BE2C (cell line): ENCODE data around the gene HIP1.
A peak's percentile ranks its signal among the peaks of the same experiment; 100 is the strongest.

Source experiments
- DNase-seq: peaks from one replicate; pipeline ENCODE4 v3.0.0-alpha.2; 2020
- H3K27me3 ChIP-seq: fragments of 250-450 bp; sonication (Bioruptor Pico); 2 replicates; pipeline ENCODE4 v1.5.1; 2020; ENCODE audit warnings: mild to moderate bottlenecking
- H3K36me3 ChIP-seq: fragments of 250-450 bp; sonication (Bioruptor Pico); 2 replicates; pipeline ENCODE4 v1.5.1; 2020; ENCODE audit warnings: mild to moderate bottlenecking
- H3K4me1 ChIP-seq: fragments of 250-450 bp; sonication (Bioruptor Pico); 2 replicates; pipeline ENCODE4 v1.5.1; 2020
- H3K4me3 ChIP-seq: 2 replicates; pipeline ENCODE4 v1.5.1; 2011; ENCODE audit warnings: low read depth, low read length
- H3K9me3 ChIP-seq: fragments of 250-450 bp; sonication (Bioruptor Pico); 2 replicates; pipeline ENCODE4 v1.5.1; 2020
- CTCF ChIP-seq: IDR thresholded peaks from 2 replicates; pipeline ENCODE4 v1.5.1; 2012; ENCODE audit warnings: mild to moderate bottlenecking, low read depth, low read length

Gene HIP1

DNA sequence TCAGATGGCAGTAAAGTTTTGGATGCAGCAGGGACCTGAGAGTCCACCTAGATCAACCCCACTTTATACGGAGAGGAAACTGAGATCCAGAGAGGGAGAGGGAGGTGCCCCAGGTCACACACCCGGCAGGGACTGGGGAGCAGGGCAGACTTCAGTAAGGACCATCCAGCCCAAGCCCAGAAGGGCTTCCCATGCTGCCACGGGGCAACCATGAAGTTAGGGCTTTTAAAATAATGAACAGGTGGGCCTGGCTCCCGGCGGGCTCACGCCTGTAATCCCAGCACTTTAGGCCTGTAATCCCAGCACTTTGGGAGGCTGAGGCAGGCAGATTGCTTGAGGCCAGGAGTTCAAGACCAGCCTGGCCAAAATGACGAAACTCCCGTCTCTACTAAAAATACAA lies 98.5 kb downstream of the HIP1 start:
- no peak for TF ChIP-seq CTCF
- H3K27me3 ChIP-seq: no peaks in the 10 kb centered on the region
- no peaks in the 10 kb centered on the region for H3K36me3 ChIP-seq
- no peak for DNase-seq
- H3K4me1 ChIP-seq: 0 out of 2 replicates have a peak, but pooled peaks cover under 1% of the 10 kb centered on the region
- no peaks in the 10 kb centered on the region; the same call in 1 of the 2 replicates for H3K9me3 ChIP-seq
- no peak overlapping the region for H3K4me3 ChIP-seq

DNA sequence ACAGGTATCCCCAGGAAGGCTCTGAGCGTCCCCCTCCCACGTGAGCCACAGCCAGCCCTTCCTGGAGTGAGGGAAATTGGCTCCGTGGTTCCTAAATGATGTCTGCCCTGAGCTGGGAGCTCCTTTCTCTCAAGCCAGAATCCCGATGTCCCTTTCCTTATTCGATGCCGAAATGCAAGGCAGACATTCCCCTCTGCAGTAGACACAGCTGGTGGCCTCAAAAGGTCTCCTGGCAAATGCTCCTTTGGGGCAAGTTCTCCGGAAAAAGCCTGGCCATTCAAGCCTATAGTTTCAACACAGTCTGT lies 98.9 kb downstream of the HIP1 start:
- no peaks in the 10 kb centered on the region for H3K36me3 ChIP-seq
- DNase-seq: no peak

GRCh38 chr7:75639071-75639885 lies 99.5 kb downstream of the HIP1 start:
- no peak for TF ChIP-seq CTCF
- H3K4me1 ChIP-seq: 0 out of 2 replicates have a peak, but pooled peaks cover 4% of the 10 kb centered on the region

More for the DNA sequence above, 98.9 kb downstream of the HIP1 start:
- no peak for TF ChIP-seq CTCF
- peak overlapping the region; percentile 62 for H3K4me3 ChIP-seq
- 0 out of 2 replicates have a peak, but pooled peaks cover 4% of the 10 kb centered on the region for H3K4me1 ChIP-seq
- no peaks in the 10 kb centered on the region; the same call in 1 of the 2 replicates for H3K9me3 ChIP-seq
- H3K27me3 ChIP-seq: no peaks in the 10 kb centered on the region

GRCh38 chr7:75638594-75639070 lies 100.1 kb downstream of the HIP1 start:
- DNase-seq: peak; percentile 75

More at GRCh38 chr7:75639071-75639885, 99.5 kb downstream of the HIP1 start:
- peak overlapping the region; percentile 75 for H3K4me3 ChIP-seq
- H3K27me3 ChIP-seq: no peaks in the 10 kb centered on the region
- peak; percentile 57 for DNase-seq
- no peaks in the 10 kb centered on the region; the same call in 1 of the 2 replicates for H3K9me3 ChIP-seq
- no peaks in the 10 kb centered on the region for H3K36me3 ChIP-seq

DNA sequence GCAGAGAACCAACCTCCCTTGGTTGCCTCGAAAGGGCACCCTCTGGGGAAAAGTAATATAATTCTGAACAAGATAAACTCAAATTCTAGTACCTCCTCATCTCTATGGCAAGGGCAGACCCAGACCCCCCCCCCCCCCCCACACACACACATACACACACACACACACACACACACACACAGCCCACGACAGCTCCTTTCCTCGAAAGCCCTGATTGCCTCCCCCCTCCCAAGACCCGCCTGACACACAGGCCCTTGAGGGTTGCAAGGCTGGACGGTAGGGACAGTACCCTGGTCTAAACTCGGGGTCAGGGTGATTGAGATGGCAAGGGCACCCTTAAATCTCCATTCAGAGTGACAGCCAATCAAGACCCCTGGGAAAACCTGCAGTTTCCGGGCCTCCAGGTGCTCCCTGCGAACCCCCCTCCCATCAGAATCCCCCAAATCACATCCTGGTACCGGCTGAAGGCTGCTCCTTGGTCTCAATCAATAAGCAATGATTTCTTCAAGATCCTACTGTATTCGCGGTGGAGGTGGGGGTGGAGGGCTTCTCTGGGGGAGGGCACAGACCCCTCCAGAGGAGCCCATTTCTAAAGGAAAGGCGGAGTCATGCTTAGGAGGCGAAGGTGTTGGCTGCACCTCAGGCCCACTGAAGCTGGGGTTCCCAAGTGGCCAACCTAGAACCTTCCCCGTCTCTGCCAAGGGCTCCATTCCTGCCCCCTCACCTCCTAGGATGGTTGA lies 100.7 kb downstream of the HIP1 start:
- 0 out of 2 replicates have a peak, but pooled peaks cover 4% of the 10 kb centered on the region for H3K4me1 ChIP-seq
- no peaks in the 10 kb centered on the region; the same call in 1 of the 2 replicates for H3K9me3 ChIP-seq
- no peak for DNase-seq
- peak overlapping the region; percentile 75 for H3K4me3 ChIP-seq
- no peaks in the 10 kb centered on the region for H3K27me3 ChIP-seq
- TF ChIP-seq CTCF: no peak
- H3K36me3 ChIP-seq: no peaks in the 10 kb centered on the region

More at GRCh38 chr7:75638594-75639070, 100.1 kb downstream of the HIP1 start:
- Histone ChIP-seq H3K4me1 (0 out of 2 replicates have a peak, but pooled peaks cover 4% of the 10 kb centered on the region), H3K9me3 (no peaks in the 10 kb centered on the region; the same call in 1 of the 2 replicates), H3K27me3 (no peaks in the 10 kb centered on the region), H3K4me3 (peak overlapping the region; percentile 75), H3K36me3 (no peaks in the 10 kb centered on the region)
- TF ChIP-seq CTCF: no peak
